HCT116 (cell line): ENCODE measurements around the gene CDHR5.

Experiments used
- EZH2 ChIP-seq: fragments of 200-600 bp; sonication (generic); IDR thresholded peaks from 2 replicates; pipeline ENCODE4 v1.6.1; 2017; ENCODE audit warnings: antibody characterized with exemption, mixed run types
- POLR2A ChIP-seq: IDR thresholded peaks from 2 replicates; pipeline ENCODE4 v1.7.0; 2011; ENCODE audit warnings: borderline replicate concordance; ENCODE audit not compliant: insufficient read depth, insufficient read length; ENCODE audit errors: extremely low read depth
- POLR2AphosphoS5 ChIP-seq: IDR thresholded peaks from 2 replicates; pipeline ENCODE4 v1.6.1; 2011; ENCODE audit warnings: mild to moderate bottlenecking, low read depth, low read length, moderate library complexity
- SRF ChIP-seq: IDR thresholded peaks from 2 replicates; pipeline ENCODE4 v1.6.1; 2012; ENCODE audit warnings: low read depth
- TF ChIP-seq, protein P1 (sequence below), 3 experiments: fragments of 200-600 bp in 1 of 3; sonication (generic) in 1 of 3; IDR thresholded peaks in 2 of 3; conservative IDR thresholded peaks in 1 of 3; 2 replicates each; pipeline ENCODE4 v1.5.1; 2012 to 2017; ENCODE audit warnings: low read depth in 2 of 3, low read length in 2 of 3, antibody characterized with exemption in 1 of 3, borderline replicate concordance in 1 of 3, control low read depth in 1 of 3, mild to moderate bottlenecking in 1 of 3, mixed read lengths in 1 of 3, mixed run types in 1 of 3, moderate library complexity in 1 of 3; ENCODE audit not compliant: insufficient read depth in 1 of 3

DNA sequence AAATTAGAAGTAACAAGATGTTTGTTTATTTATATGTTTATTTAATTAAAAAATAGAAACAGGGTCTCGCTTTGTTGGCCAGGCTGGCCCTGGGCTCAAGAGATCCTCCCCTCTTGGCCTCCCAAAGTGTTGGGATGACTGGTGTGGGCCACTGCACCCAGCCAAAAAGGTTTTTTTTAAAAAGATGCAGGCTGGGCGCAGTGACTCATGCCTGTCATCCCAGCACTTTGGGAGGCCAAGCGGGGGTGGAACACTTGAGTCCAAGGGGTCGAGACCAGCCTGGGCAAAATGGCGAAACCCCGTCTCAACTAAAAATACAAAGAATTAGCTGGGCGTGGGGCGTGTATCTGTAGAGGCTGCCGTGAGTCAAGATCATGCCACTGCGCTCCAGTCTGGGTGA lies 25.7 kb upstream of the CDHR5 start:
- no peak for TF ChIP-seq POLR2A
- TF ChIP-seq, protein P1, sequence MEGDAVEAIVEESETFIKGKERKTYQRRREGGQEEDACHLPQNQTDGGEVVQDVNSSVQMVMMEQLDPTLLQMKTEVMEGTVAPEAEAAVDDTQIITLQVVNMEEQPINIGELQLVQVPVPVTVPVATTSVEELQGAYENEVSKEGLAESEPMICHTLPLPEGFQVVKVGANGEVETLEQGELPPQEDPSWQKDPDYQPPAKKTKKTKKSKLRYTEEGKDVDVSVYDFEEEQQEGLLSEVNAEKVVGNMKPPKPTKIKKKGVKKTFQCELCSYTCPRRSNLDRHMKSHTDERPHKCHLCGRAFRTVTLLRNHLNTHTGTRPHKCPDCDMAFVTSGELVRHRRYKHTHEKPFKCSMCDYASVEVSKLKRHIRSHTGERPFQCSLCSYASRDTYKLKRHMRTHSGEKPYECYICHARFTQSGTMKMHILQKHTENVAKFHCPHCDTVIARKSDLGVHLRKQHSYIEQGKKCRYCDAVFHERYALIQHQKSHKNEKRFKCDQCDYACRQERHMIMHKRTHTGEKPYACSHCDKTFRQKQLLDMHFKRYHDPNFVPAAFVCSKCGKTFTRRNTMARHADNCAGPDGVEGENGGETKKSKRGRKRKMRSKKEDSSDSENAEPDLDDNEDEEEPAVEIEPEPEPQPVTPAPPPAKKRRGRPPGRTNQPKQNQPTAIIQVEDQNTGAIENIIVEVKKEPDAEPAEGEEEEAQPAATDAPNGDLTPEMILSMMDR (IDR thresholded peaks at IDR 0.05 in 2 of 3, conservative IDR thresholded peaks at IDR 0.05 in 1 of 3; ENCODE audit: borderline replicate concordance in 1 of 3, insufficient read depth in 1 of 3, low read depth in 2 of 3, low read length in 2 of 3), result no peak
- no peak for TF ChIP-seq POLR2AphosphoS5
- no peak for TF ChIP-seq EZH2
- TF ChIP-seq SRF, result no peak
